Kidney epithelial cell (primary cell): Measurements from ENCODE around the gene LPAR3. TPM values are rescaled to one million over a fixed set of nuclear protein-coding genes. Genes with fewer than 3 reads are reported as not detected.

ENCODE experiments used
- DNase-seq: peaks from one replicate; pipeline ENCODE4 v3.0.0-alpha.2; 2010; ENCODE audit warnings: low read depth
- H3K27me3 ChIP-seq: 2 replicates; pipeline ENCODE4 v1.6.0; 2011; ENCODE audit warnings: low read length; ENCODE audit not compliant: control insufficient read depth, insufficient read depth
- H3K36me3 ChIP-seq: 2 replicates; pipeline ENCODE4 v1.5.1; 2011; ENCODE audit warnings: low read length; ENCODE audit not compliant: control insufficient read depth, insufficient read depth
- H3K4me3 ChIP-seq: 2 replicates; pipeline ENCODE4 v1.5.1; 2011; ENCODE audit warnings: low read depth, mild to moderate bottlenecking, control low read depth, low read length
- total RNA-seq: library from RNA; depleted of rRNA; stranded (reverse); fragments of >200 nt; gene quantifications from 2 replicates; pipeline ENCODE4 v1.2.3, GENCODE V29; 2015
- TF ChIP-seq, protein P1 (sequence below): IDR thresholded peaks from 2 replicates; pipeline ENCODE4 v1.5.1; 2011; ENCODE audit warnings: mild to moderate bottlenecking, moderate library complexity, low read length, control low read depth, inconsistent platforms; ENCODE audit not compliant: insufficient read depth, poor library complexity, severe bottlenecking

Gene LPAR3
- total RNA-seq, 1 donor from 2014 or later, result 0.58 TPM

DNA sequence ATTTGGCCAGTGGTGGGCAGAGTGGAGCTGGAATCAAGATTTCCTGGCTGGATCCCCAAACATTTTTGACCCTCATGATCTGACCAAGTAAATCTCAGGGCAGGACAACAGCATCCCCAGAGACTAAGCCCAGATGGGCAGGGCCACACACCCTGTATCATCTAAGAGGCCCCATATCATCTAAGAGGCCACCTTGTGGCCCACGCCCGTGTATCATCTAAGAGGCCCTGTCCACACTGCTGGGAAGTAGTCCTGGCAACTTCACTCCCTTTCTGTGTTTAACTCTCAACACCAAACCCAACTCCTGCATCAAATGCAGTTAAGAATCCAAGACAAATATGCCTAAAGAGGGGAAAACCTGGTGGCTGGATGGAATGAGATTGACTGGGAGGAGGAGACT is 121.1 kb downstream of the LPAR3 start:
- Histone ChIP-seq H3K4me3 (no peak overlapping the region), H3K36me3 (no peaks in the 10 kb centered on the region)
- TF ChIP-seq, protein P1, sequence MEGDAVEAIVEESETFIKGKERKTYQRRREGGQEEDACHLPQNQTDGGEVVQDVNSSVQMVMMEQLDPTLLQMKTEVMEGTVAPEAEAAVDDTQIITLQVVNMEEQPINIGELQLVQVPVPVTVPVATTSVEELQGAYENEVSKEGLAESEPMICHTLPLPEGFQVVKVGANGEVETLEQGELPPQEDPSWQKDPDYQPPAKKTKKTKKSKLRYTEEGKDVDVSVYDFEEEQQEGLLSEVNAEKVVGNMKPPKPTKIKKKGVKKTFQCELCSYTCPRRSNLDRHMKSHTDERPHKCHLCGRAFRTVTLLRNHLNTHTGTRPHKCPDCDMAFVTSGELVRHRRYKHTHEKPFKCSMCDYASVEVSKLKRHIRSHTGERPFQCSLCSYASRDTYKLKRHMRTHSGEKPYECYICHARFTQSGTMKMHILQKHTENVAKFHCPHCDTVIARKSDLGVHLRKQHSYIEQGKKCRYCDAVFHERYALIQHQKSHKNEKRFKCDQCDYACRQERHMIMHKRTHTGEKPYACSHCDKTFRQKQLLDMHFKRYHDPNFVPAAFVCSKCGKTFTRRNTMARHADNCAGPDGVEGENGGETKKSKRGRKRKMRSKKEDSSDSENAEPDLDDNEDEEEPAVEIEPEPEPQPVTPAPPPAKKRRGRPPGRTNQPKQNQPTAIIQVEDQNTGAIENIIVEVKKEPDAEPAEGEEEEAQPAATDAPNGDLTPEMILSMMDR, result no peak

DNA sequence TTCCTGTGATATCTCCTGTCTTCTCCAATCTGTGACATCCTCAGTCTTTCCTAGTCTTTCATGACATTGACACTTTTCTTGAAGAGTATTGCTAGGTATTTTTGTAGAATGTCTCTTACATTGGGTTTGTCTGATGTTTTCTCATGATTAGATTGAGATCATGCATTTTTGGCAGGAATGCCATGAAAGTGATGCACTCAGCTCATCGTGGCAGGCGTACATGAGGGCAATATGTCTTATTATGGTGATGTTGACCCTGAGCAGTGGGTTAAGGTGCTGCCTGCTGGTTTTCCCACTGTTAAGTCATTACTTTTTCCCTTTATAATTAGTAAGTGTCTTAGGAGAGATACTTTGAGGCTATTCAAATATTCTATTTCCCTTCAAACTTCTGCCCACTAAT is 122.5 kb downstream of the LPAR3 start:
- no peak overlapping the region for H3K4me3 ChIP-seq
- peaks cover 2% of the 10 kb centered on the region for H3K27me3 ChIP-seq
- no peak for DNase-seq
- TF ChIP-seq, protein P1, result no peak
- no peaks in the 10 kb centered on the region for H3K36me3 ChIP-seq

More for the DNA sequence above, 121.1 kb downstream of the LPAR3 start:
- H3K27me3 ChIP-seq, result no peaks in the 10 kb centered on the region
- DNase-seq, result no peak

DNA sequence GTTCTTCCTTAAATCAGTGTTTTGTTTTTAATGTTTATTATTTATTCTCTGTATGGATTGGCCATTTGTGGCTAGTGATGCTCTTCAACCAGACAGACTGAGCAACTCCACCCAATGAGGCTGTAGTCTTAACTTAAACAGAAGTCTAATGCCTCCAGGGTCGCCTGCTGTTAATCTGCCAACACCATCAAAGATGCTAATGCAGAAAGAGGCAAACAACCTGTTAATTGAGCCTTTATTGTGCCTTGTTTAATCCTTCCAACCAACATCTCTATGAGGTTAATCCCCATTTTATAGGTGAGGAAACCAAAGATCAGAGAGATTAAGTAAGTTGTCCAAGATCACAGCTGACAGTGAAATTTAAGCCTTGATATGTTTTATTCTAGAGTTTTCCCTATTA is 123.4 kb downstream of the LPAR3 start:
- peaks cover 2% of the 10 kb centered on the region for H3K27me3 ChIP-seq
- H3K36me3 ChIP-seq, result no peaks in the 10 kb centered on the region
- no peak overlapping the region for H3K4me3 ChIP-seq
- TF ChIP-seq, protein P1, result no peak
- DNase-seq, result no peak

DNA sequence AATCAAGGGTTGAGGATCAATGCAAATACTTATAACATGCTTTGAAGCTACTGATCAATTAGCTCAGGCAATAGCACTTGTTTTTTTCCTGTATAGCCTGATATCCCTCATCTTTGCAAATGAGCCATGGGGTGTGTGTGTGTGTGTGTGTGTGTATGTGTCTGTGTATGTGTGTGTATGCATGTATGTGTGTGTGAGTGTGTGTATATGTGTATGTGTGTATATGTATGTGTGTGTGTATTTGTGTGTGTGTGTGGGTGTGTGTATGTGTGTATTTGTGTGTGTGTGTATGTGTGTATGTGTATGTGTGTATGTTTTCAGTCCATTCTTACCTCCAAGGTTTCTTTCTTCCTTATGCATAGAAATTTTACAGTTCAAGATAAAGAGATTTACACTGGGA is 124.4 kb downstream of the LPAR3 start:
- peaks cover 2% of the 10 kb centered on the region for H3K27me3 ChIP-seq
- TF ChIP-seq, protein P1, result no peak
- no peak overlapping the region for H3K4me3 ChIP-seq
- H3K36me3 ChIP-seq, result no peaks in the 10 kb centered on the region
- DNase-seq, result no peak

DNA sequence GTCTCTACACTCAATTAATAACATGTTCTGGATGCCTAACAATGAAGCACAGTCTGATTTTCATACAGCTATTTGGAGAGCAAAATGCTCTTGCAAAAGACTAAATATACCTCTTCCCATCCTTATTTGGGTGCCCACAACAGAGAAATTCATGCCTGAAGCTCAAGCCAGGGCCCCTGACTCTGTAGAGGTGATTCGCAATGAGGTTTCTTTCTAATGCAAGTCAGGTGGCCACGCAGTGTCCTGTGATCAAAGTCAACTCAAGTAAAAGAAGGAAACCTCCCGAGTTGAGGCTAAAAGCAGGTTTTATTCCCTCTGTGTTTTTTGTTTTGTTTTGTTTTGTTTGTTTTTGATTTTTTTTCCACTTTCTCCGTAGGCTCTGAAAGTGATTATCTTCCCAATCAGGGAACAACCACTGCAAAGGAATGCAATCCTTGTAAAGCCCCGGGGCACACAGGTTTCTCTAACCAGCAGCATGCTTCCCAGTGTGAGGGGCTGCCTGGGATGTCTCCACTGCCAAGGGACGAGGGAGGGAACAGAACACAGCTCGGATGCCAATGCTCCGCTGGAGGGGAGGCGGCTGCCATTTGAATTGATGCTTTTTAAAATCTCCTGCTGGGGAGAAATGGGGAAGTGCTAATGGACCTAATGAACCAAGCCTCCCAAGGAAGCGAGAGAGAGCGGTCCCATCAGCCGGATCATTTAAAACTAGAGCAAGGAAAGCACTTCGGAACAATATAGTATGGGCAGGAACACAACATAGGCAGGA is 128.9 kb downstream of the LPAR3 start:
- TF ChIP-seq, protein P1, result no peak
- H3K27me3 ChIP-seq, result peaks cover 2% of the 10 kb centered on the region
- DNase-seq, result no peak
- no peak overlapping the region for H3K4me3 ChIP-seq
- H3K36me3 ChIP-seq, result no peaks in the 10 kb centered on the region

DNA sequence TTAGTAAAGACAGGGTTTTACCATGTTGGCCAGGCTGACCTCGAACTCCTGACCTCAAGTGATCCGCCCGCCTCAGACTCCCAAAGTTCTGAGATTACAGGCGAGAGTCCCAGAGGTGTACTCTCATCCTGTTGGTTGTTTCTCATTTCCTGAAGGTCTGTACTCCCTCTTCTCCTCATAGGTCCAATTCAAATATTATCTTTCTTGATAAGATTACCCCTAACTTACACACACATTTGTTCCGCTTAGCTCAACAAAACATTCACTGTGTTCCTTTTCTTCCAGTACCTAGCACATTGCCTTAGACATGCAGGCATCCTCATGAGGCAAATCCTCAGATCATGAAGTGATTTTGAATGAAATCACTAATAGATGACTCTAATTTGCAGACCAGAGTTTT is 130.3 kb downstream of the LPAR3 start:
- Histone ChIP-seq H3K36me3 (no peaks in the 10 kb centered on the region), H3K27me3 (peaks cover 2% of the 10 kb centered on the region), H3K4me3 (no peak overlapping the region)
- TF ChIP-seq, protein P1, result no peak
- DNase-seq, result no peak
